ENCODE measurements around the gene PKM.

Gene PKM

GRCh38 chr15:72237029-72237852, 6.3 kb upstream of the PKM start:
- peak; percentile 30 for DNase-seq (ENCODE audit: insufficient read length, low spot score)
- FAIRE-seq, result peak; percentile 57
- 0 out of 2 replicates have a peak, but pooled peaks have one; percentile 41 for TF ChIP-seq POLR2A (IDR thresholded peaks at IDR 0.05; ENCODE audit: low read depth, low read length)
- TF ChIP-seq POU2F2 (IDR thresholded peaks at IDR 0.05; ENCODE audit: low read depth, low read length), result peak; percentile 47; the same call in 1 of the 2 replicates
- TF ChIP-seq POLR2AphosphoS5 (IDR thresholded peaks at IDR 0.05; ENCODE audit: low read depth, low read length), result no peak

- DNase-seq (ENCODE audit: insufficient read length, low spot score), result no peak
- FAIRE-seq, result no peak
- no peak for TF ChIP-seq PAX5 (IDR thresholded peaks at IDR 0.05; ENCODE audit: insufficient read depth, low read length, severe bottlenecking)
- TF ChIP-seq TAF1 (IDR thresholded peaks at IDR 0.05; ENCODE audit: low read depth, low read length), result no peak
- TF ChIP-seq SPI1 (IDR thresholded peaks at IDR 0.05; ENCODE audit: low read depth, low read length), result no peak
- TF ChIP-seq POU2F2 (IDR thresholded peaks at IDR 0.05; ENCODE audit: low read depth, low read length), result no peak
- TF ChIP-seq POLR2A (IDR thresholded peaks at IDR 0.05; ENCODE audit: low read depth, low read length), result no peak
- no peak for TF ChIP-seq POLR2AphosphoS5 (IDR thresholded peaks at IDR 0.05; ENCODE audit: low read depth, low read length)
Measured at GRCh38 chr15:72236381-72237003, 5.5 kb upstream of the PKM start.

DNA sequence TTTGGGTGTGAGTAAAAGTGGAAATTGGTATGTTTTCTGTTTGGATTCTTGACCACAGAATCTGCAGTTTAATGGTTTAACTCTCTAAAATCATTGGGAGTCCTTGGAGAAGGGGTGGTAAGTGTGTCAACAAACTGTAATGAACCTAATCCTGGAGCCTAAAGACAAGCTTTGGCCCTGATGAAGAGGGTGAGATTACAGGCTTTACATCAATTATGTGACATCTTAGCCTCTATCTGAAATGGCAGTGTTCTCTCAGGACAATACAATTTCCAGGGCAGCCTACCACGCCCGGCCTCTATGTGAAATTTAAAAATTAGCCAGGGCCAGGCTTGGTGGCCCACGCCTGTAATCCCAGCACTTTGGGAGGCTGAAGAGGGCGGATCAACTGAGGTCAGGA, 4.3 kb upstream of the PKM start:
- DNase-seq (ENCODE audit: insufficient read length, low spot score) (no peak), FAIRE-seq (no peak)
- no peak for TF ChIP-seq POLR2A (IDR thresholded peaks at IDR 0.05; ENCODE audit: low read depth, low read length)
- no peak for TF ChIP-seq POLR2AphosphoS5 (IDR thresholded peaks at IDR 0.05; ENCODE audit: low read depth, low read length)
- TF ChIP-seq SPI1 (IDR thresholded peaks at IDR 0.05; ENCODE audit: low read depth, low read length), result no peak
- TF ChIP-seq POU2F2 (IDR thresholded peaks at IDR 0.05; ENCODE audit: low read depth, low read length), result no peak
- TF ChIP-seq TAF1 (IDR thresholded peaks at IDR 0.05; ENCODE audit: low read depth, low read length), result no peak
- no peak for TF ChIP-seq PAX5 (IDR thresholded peaks at IDR 0.05; ENCODE audit: insufficient read depth, low read length, severe bottlenecking)

GRCh38 chr15:72233769-72234168, 2.8 kb upstream of the PKM start:
- no peak for DNase-seq (ENCODE audit: insufficient read length, low spot score)
- no peak for FAIRE-seq
- TF ChIP-seq SPI1 (IDR thresholded peaks at IDR 0.05; ENCODE audit: low read depth, low read length) (peak; percentile 19; the same call in 1 of the 2 replicates), PAX5 (IDR thresholded peaks at IDR 0.05; ENCODE audit: insufficient read depth, low read length, severe bottlenecking) (no peak), POLR2A (IDR thresholded peaks at IDR 0.05; ENCODE audit: low read depth, low read length) (no peak)

DNA sequence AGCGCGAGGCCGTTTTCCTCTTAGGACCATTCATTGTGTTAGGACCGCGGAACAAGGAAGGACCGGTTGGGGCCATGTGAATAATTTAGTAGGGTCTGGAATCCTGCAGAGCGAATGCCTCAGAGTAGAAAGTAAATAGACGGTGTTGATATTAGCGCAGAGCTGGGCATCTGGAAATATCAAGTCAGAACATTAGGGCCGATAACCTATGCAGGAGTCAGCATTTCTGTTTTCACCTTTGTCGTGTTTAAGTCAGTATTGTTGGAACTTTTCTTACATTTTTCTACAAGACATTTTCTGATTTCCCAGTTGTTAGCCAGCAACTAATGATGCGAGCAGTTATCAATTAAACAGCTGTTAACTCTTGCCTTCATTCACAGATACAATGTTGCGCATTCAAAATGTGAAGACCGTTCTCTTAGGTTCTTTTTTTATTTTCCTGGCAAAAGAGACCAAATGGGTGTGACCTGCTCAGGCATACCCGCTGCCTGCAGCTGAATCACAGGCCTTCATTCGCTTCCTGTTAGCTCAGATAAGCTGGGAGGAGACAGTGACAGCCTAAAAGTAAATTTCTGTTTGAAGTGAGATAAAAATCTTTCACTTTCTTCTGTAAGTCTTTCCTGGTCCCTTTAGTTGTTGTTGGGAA, 966 bp upstream of the PKM start:
- DNase-seq (ENCODE audit: insufficient read length, low spot score) (no peak), FAIRE-seq (peak; percentile 55)
- TF ChIP-seq TAF1 (IDR thresholded peaks at IDR 0.05; ENCODE audit: low read depth, low read length) (no peak), POLR2AphosphoS5 (IDR thresholded peaks at IDR 0.05; ENCODE audit: low read depth, low read length) (no peak), PAX5 (IDR thresholded peaks at IDR 0.05; ENCODE audit: insufficient read depth, low read length, severe bottlenecking) (no peak), POLR2A (IDR thresholded peaks at IDR 0.05; ENCODE audit: low read depth, low read length) (no peak), POU2F2 (IDR thresholded peaks at IDR 0.05; ENCODE audit: low read depth, low read length) (no peak), SPI1 (IDR thresholded peaks at IDR 0.05; ENCODE audit: low read depth, low read length) (no peak)

- FAIRE-seq, result peak; percentile 59
- 0 out of 2 replicates have a peak, but pooled peaks have one; percentile 38 for TF ChIP-seq SPI1 (IDR thresholded peaks at IDR 0.05; ENCODE audit: low read depth, low read length)
- peak; percentile 58 for TF ChIP-seq TAF1 (IDR thresholded peaks at IDR 0.05; ENCODE audit: low read depth, low read length)
- no peak for TF ChIP-seq POLR2A (IDR thresholded peaks at IDR 0.05; ENCODE audit: low read depth, low read length)
- peak; percentile 75 for TF ChIP-seq PAX5 (IDR thresholded peaks at IDR 0.05; ENCODE audit: insufficient read depth, low read length, severe bottlenecking)
- DNase-seq (ENCODE audit: insufficient read length, low spot score), result peak; percentile 35
Measured at GRCh38 chr15:72230197-72231065, 559 bp downstream of the PKM start.

GRCh38 chr15:72229947-72230196, 1.1 kb downstream of the PKM start:
- no peak for DNase-seq (ENCODE audit: insufficient read length, low spot score)
- no peak for TF ChIP-seq TAF1 (IDR thresholded peaks at IDR 0.05; ENCODE audit: low read depth, low read length)
- TF ChIP-seq POU2F2 (IDR thresholded peaks at IDR 0.05; ENCODE audit: low read depth, low read length), result no peak
- TF ChIP-seq POLR2AphosphoS5 (IDR thresholded peaks at IDR 0.05; ENCODE audit: low read depth, low read length), result no peak
- no peak for TF ChIP-seq PAX5 (IDR thresholded peaks at IDR 0.05; ENCODE audit: insufficient read depth, low read length, severe bottlenecking)
- no peak for FAIRE-seq

DNA sequence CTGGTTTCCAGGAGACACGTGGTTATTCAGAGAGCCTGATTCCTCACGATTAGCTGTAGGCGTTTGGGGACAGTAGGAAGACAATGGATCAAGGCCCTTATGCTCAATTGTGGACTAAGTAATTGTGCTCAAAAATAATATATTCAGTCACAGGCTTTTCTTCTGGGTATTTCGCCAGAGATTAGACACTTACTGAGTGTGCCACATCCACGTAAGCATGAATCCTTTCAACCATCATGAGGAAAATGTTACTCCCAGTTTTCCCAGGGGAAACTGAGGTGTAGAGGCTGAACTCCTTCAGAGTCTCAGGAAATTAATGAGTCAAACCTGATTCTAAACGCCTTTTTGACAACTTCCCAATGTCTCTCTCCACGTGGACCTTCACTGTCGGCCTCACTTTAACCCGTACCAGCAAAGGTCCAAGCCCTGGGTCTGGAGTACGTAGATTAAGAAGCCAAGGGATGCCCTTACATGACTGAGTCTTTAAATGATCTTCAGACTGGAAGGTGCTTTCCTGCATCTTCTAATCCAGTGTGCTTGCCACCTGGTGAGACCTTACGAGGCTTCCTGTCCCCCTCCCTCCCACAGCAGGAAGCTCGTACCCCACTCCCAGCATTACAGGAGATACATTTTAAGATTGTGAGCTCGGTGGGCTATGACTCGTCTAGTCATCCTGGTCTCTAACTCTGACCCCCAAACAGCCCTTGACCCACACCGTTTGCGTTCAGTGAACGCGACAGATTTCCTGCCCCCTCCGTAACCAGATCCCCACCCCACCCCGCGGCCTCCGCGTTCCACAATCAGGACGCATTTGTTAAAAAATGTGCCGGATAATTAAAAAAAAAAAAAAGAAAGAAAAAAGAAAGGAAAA, 1.7 kb downstream of the PKM start:
- FAIRE-seq (no peak), DNase-seq (ENCODE audit: insufficient read length, low spot score) (no peak)
- peak; percentile 81 for TF ChIP-seq POLR2A (IDR thresholded peaks at IDR 0.05; ENCODE audit: low read depth, low read length)
- TF ChIP-seq TAF1 (IDR thresholded peaks at IDR 0.05; ENCODE audit: low read depth, low read length), result peak; percentile 59; the same call in 1 of the 2 replicates
- TF ChIP-seq SPI1 (IDR thresholded peaks at IDR 0.05; ENCODE audit: low read depth, low read length), result no peak
